Amniotic stem cell (primary cell): ENCODE data around the gene SEPTIN2.
A peak's percentile ranks its signal among the peaks of the same experiment; 100 is the strongest.
"Not testable (repeated sequence)": the region's sequence is repeated elsewhere in the genome, so short reads cannot be mapped to it uniquely, and the experiment has no call there.

Source experiments
- DNase-seq: peaks from one replicate; lab custom pipeline; 2025; lab: John Stamatoyannopoulos, UW

The SEPTIN2 gene

GRCh38 chr2:241314226-241315092 is 1.3 kb upstream of the SEPTIN2 start:
- peak; percentile 26 for DNase-seq

- peak; percentile 96 for DNase-seq
Measured at GRCh38 chr2:241315093-241315878, 439 bp upstream of the SEPTIN2 start, which contains the start of gene HDLBP. Gene HDLBP (minus strand): TSS chr2:241315672. CDS start chr2:241266869, 48,803 bp downstream.

GRCh38 chr2:241316825-241317224 is 1.1 kb downstream of the SEPTIN2 start:
- no peak for DNase-seq

- no peak for DNase-seq
Measured at GRCh38 chr2:241317391-241317790, 1.7 kb downstream of the SEPTIN2 start.

GRCh38 chr2:241318830-241319229 is 3.1 kb downstream of the SEPTIN2 start:
- not testable (repeated sequence) for DNase-seq

GRCh38 chr2:241320394-241320793 is 4.7 kb downstream of the SEPTIN2 start:
- DNase-seq, result no peak

GRCh38 chr2:241321033-241321432 is 5.3 kb downstream of the SEPTIN2 start:
- DNase-seq, result no peak

- DNase-seq, result no peak
Measured at GRCh38 chr2:241321886-241322285, 6.2 kb downstream of the SEPTIN2 start.

GRCh38 chr2:241323778-241324177 is 8.1 kb downstream of the SEPTIN2 start:
- DNase-seq, result no peak

- DNase-seq, result no peak
Measured at GRCh38 chr2:241324775-241325174, 9.1 kb downstream of the SEPTIN2 start.

GRCh38 chr2:241325257-241325656 is 9.5 kb downstream of the SEPTIN2 start:
- DNase-seq, result no peak

- no peak for DNase-seq
Measured at GRCh38 chr2:241329669-241330615, 14.2 kb downstream of the SEPTIN2 start.

GRCh38 chr2:241330616-241330981 is 14.9 kb downstream of the SEPTIN2 start:
- no peak for DNase-seq

GRCh38 chr2:241334813-241335212 is 19.1 kb downstream of the SEPTIN2 start:
- DNase-seq, result no peak

GRCh38 chr2:241339839-241340630 is 24.3 kb downstream of the SEPTIN2 start:
- no peak for DNase-seq

GRCh38 chr2:241340631-241341163 is 25.0 kb downstream of the SEPTIN2 start:
- DNase-seq, result no peak

GRCh38 chr2:241344925-241345651 is 29.4 kb downstream of the SEPTIN2 start:
- no peak for DNase-seq

- DNase-seq, result no peak
Measured at GRCh38 chr2:241349941-241350340, 34.2 kb downstream of the SEPTIN2 start.

- no peak for DNase-seq
Measured at GRCh38 chr2:241350530-241350877, 34.8 kb downstream of the SEPTIN2 start.
